Ishikawa (cell line): ENCODE measurements around the gene DPYSL4.

Source experiments
- CREB1 ChIP-seq: IDR thresholded peaks from 2 replicates; pipeline ENCODE4 v1.6.1; 2012; ENCODE audit warnings: low read depth
- EGR1 ChIP-seq: IDR thresholded peaks from 2 replicates; pipeline ENCODE4 v1.6.1; 2012
- EP300 ChIP-seq: IDR thresholded peaks from 2 replicates; pipeline ENCODE4 v1.6.1; 2012; ENCODE audit warnings: borderline replicate concordance
- FOXM1 ChIP-seq: IDR thresholded peaks from 2 replicates; pipeline ENCODE4 v1.6.1; 2012; ENCODE audit warnings: low read depth, borderline replicate concordance
- MAX ChIP-seq: IDR thresholded peaks from 2 replicates; pipeline ENCODE4 v1.6.1; 2012
- REST ChIP-seq: IDR thresholded peaks from 2 replicates; pipeline ENCODE4 v1.6.1; 2012; ENCODE audit warnings: low read depth, mild to moderate bottlenecking
- TAF1 ChIP-seq: IDR thresholded peaks from 2 replicates; pipeline ENCODE4 v1.6.1; 2012; ENCODE audit warnings: low read depth, mild to moderate bottlenecking
- TCF12 ChIP-seq: IDR thresholded peaks from 2 replicates; pipeline ENCODE4 v1.6.1; 2012; ENCODE audit warnings: low read depth
- USF1 ChIP-seq: IDR thresholded peaks from 2 replicates; pipeline ENCODE4 v1.6.1; 2012
- YY1 ChIP-seq: IDR thresholded peaks from 2 replicates; pipeline ENCODE4 v1.6.1; 2012; ENCODE audit warnings: low read depth

GRCh38 chr10:132223156-132223590, 36.4 kb downstream of the DPYSL4 start:
- TF ChIP-seq EGR1 (no peak), MAX (peak; percentile 82), EP300 (no peak), REST (no peak), USF1 (no peak; the same call in 1 of the 2 replicates), TCF12 (no peak; the same call in 1 of the 2 replicates), FOXM1 (no peak), CREB1 (no peak), TAF1 (no peak), YY1 (no peak)
